ENCODE data around the gene EIF4A3.

Gene EIF4A3

GRCh38 chr17:80130992-80131391, 15.9 kb downstream of the EIF4A3 start:
- DNase-seq = no peak

DNA sequence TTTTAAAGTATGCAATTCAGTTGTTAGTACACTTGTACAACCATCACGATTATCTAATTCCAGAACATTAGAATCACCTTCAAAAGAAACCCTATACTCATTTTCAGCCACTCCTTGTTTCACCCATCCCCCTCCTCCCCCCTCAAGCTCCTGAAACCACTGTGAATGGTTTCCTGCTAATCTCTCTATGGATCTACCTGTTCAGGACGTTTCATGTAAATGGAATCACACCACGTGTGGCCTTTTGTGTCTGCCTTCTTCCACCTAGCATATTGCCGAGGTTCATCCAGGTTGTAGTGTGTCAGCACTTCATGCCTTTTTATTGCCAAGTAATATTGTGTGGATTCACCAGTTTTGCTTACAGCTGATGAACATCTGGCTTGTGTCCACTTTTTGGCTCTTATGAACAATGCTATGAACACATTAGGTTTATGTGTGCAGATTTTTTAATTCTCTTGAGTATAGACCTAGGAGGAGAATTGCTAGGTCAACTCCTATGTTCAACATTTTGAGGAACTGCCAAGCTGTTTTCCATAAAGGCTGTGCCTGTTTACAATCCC, 17.8 kb downstream of the EIF4A3 start:
- no peak for DNase-seq

DNA sequence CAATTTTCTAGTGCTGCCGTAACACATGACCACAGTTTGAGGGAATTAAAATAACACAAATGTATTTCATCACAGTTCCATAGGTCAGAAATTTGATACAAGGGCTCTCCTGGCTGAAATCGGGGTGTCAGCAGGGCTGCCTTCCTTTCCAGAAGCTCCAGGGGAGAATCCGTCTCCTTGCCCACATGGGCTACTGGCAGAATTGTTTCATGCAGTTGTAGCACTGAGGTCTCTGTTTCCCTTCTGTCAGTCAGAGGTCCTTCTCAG, 20.5 kb downstream of the EIF4A3 start:
- DNase-seq = no peak

DNA sequence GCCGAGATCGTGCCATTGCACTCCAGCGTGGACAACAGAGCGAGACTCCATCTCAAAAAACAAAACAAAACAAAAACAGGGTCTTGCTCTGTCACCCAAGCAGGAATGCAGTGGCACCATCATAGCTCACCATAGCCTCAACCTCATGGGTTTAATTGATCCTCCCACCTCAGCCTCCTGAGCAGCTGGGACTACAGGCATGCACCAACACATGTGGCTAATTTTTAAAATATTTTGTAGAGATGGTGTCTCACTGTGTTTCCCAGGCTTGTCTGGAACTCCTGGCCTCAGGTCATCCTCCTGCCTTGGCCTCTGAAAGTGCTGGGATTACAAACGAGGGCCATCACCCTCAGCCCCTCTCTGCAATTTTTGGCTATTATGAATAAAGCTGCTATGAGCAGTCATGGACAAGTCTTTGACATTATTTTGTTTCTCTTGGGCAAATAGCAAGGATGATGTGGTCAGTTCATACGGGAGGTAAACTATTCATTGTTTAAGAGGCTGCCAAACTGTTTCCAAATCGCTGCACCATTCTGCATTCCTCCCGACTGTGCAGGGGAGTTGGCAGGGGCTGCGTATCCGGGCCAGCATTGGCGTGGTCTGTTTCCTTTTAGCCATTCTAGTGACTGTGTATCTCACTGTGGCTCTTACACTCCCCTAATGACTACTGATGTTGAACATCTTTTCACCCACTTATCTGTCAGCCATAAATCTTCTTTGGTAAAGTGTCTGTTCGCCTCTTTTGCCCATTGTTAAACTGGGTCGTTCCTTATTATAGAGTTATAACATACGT, 21.1 kb downstream of the EIF4A3 start:
- DNase-seq = peak in 1 of 3 experiments; percentile 33

DNA sequence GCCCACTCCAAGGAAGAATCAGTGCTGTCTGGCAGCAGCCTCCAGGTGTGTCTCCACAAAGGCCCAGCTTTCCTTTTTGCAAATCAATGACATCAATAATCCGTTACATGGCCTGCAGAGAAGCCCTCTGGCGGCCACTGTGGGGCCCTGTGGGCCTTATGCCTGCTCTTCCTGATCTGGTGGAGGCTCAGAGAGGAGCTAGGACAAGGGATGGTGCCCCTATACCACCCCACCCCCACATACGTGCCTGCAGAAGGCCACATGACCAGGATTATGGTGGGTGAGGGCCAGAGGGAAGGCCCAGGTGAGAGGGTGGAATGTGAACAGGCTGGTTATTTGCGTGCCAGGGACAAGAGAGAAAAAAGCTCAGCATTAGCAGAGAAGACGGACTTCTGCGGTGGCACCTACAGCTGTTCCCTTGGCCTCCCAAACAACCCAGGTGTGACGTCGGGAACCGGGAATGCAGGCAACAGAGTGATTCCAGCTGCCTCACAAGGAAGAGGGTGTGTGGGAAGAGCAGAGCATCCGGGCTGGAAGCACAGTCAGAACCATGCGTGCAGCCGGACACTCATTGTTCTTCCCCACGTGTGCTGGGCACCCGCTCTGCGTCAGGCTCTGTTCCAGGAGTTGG, 22.5 kb downstream of the EIF4A3 start:
- DNase-seq = peak in 2 of 3 experiments; percentile 12 to 24

- DNase-seq = no peak
Measured at GRCh38 chr17:80123791-80124190, 23.1 kb downstream of the EIF4A3 start.

GRCh38 chr17:80122926-80123505, 23.9 kb downstream of the EIF4A3 start:
- no peak for DNase-seq

GRCh38 chr17:80122026-80122575, 24.8 kb downstream of the EIF4A3 start:
- DNase-seq = no peak

DNA sequence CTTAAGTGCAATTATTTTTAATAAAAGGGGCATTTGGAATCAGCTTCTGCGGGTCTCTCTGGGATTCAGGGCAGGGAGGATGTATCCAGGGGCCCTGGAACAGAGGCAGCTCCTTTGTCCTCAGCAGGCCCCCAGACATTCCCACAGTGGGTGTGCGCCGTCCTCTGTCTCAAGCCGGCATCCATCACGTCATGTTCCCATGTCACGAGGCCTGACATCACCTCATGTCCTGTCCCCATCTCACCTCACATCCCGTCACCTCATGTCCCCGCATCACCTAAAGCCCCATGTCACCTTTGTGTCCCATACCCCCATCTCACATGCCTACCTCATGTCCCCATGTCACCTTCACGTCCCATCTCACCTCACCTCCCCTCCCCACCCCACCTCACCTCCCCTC, 27.1 kb downstream of the EIF4A3 start:
- no peak for DNase-seq

GRCh38 chr17:80119271-80119791, 27.6 kb downstream of the EIF4A3 start:
- no peak for DNase-seq

- DNase-seq = no peak
Measured at GRCh38 chr17:80118601-80119270, 28.2 kb downstream of the EIF4A3 start.

DNA sequence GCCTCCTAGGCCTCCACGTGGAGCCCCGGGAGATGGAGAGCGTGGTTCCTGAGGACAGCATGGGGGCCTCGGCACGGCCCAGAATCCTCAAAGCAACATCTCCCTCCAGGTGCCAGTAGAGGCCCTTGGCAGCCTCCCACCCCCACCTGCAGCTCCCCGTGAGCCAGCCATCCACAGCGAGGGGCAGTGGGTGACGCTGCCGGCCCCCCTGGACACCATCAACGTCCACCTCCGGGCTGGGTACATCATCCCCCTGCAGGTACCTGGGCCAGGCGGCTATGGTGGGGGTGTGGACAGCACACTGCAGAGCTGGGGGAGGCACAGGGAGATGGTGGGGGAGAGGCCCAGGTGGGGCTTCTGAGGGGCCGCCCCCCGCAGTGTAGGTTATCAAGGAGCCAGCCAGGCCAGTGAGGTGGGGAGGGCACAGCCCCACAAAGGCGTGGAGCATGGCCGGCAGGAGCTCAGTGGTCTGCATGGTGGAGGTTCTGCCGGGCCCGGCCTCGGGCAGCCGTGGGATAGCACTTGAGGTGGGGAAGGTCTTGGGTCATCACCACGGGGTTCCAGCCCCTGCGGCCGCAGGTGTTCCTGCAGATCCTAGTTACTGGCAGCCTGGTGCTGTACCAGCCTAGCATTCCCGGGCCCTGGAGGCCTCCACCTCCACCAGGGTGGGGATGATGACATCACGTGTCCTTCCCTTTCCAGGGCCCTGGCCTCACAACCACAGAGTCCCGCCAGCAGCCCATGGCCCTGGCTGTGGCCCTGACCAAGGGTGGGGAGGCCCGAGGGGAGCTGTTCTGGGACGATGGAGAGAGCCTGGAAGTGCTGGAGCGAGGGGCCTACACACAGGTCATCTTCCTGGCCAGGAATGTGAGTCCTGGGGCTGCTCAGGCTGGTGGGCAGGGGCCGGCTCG, 29.2 kb downstream of the EIF4A3 start:
- DNase-seq = no peak

DNA sequence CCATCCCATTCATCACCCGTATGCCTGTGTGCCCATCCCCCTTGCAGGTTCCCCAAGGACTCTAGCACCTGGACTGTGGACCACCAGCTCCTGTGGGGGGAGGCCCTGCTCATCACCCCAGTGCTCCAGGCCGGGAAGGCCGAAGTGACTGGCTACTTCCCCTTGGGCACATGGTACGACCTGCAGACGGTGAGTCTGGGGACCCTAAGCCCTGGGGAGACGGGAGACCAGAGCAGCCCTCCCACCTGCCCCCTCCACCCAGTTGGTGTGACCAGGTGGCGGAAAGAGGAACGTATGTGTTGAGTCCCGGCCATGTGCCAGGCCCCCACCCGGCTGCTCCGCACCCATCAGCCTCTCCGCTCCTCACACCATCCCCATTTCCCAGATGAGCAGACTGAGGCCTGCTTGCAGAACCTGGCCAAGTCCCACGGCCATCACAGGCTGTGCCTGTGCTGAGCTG, 30.0 kb downstream of the EIF4A3 start:
- DNase-seq = no peak

DNA sequence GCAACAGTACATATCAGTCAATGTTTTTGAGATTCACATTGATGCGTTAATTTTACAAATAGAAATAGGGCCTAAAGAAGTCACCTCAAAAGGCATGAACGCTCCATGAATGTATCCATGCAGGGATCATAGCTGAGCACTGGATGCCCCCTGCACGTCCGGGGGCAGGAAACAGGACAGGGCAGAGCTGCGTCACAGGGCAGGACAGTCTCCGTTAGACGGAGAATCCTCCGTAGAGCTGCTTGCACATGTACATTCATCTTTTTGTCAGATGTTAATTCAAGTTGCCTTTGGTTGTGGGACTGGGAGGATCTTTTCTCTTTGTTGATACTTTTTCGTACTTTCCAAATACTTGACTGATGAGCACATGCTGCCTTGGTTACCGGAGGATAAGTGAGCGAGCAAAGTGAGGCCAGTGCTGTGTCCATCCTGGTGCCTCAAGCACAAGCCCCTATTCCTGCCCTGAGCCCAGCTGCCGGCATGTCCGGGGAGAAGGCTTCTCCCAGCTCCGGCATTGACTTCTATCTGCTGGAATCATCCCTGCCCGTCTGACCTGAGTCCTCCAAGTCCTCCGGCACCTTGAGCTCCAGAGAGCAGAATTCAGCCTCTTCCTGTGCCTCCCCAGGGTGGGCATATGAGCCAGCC, 30.5 kb downstream of the EIF4A3 start:
- no peak for DNase-seq

GRCh38 chr17:80115159-80115558, 31.8 kb downstream of the EIF4A3 start:
- DNase-seq = no peak

GRCh38 chr17:80114758-80115157, 32.2 kb downstream of the EIF4A3 start:
- no peak for DNase-seq

GRCh38 chr17:80113033-80113484, 33.9 kb downstream of the EIF4A3 start:
- no peak for DNase-seq

GRCh38 chr17:80112471-80113032, 34.4 kb downstream of the EIF4A3 start:
- DNase-seq = no peak

GRCh38 chr17:80111702-80112470, 35.0 kb downstream of the EIF4A3 start:
- DNase-seq = no peak

All from NCI-H1417 (cell line).